Skeletal muscle satellite cell (primary cell): ENCODE data around the gene UBE2G2.

Source experiments
- H3K27me3 ChIP-seq: 2 replicates; pipeline ENCODE4 v1.7.0; 2013; ENCODE audit warnings: low read length; ENCODE audit not compliant: control insufficient read depth, insufficient read depth
- H3K36me3 ChIP-seq: 2 replicates; pipeline ENCODE4 v1.7.0; 2013; ENCODE audit warnings: mild to moderate bottlenecking, control low read depth, low read length; ENCODE audit not compliant: insufficient read depth
- H3K4me1 ChIP-seq: 2 replicates; pipeline ENCODE4 v1.7.0; 2013; ENCODE audit warnings: low read length; ENCODE audit not compliant: control insufficient read depth, insufficient read depth
- H3K4me2 ChIP-seq: 2 replicates; pipeline ENCODE4 v1.7.0; 2013; ENCODE audit warnings: mild to moderate bottlenecking, low read length
- H3K4me3 ChIP-seq: 2 replicates; pipeline ENCODE4 v1.7.0; 2013; ENCODE audit warnings: low read length
- H3K9ac ChIP-seq: 2 replicates; pipeline ENCODE4 v1.7.0; 2013; ENCODE audit warnings: mild to moderate bottlenecking, low read depth, low read length, moderate library complexity
- H3K9me3 ChIP-seq: replicated peaks from 2 replicates; pipeline ENCODE4 v1.7.0; 2013; ENCODE audit warnings: mild to moderate bottlenecking, control low read depth, low read length

The UBE2G2 gene

DNA sequence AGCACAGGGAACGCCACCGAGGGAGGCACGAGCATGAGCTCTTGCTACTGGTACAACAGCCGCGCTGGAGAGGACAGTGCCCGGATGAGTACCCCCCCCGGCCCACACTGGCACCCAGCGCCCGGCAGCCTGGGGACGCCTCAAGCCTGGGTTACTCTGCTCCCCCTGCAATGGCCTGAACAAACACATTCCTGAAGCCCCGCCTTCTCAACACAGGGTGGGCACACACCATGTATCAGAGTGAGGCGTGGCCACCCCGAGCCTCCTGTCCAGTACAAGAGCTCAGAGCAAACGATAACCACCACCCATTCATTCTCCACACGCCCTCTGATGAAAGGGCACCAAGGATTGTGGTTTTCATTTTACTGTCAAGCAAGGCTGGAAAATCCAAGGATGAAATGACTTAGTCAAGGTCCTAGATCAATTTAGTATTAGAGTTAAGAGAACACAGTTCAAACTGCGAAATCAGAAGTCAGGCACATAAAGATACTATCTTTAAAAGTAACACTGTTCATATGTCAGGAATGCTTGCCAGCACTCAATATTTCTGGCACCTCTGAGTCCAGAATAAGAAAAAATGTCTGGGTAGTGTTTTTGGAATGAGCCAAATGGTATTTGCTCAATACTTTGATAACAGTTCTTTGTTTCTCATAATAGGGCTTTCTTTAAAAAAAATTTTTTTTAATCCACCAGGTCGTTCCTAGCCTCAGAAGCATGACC lies 22.0 kb downstream of the UBE2G2 start:
- H3K4me3 ChIP-seq, result no peak overlapping the region
- H3K36me3 ChIP-seq, result peaks cover 31% of the 10 kb centered on the region
- H3K4me2 ChIP-seq, result no peak overlapping the region
- H3K27me3 ChIP-seq, result no peaks in the 10 kb centered on the region
- no peak overlapping the region for H3K9ac ChIP-seq
- H3K4me1 ChIP-seq, result peaks cover 10% of the 10 kb centered on the region
- H3K9me3 ChIP-seq, result no peaks in the 10 kb centered on the region

DNA sequence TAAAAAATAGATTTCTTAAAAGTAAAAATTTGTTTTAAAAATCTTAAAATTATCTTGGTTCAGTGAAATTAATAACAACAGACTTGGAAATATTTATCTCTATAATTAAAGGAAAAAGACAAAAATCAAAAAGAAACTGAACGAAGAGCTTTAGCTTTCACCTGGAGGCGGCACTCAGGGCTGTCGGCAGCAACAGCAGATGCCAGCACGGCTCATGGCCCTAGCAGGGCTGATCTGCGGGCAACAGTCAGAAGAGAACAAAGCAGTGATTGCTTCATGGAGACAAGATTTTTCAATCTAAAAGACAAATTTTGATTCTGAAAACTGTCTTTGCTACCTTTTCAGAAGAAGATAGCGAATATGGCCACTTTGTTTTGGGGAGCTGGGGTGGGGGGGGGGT lies 22.6 kb downstream of the UBE2G2 start:
- H3K36me3 ChIP-seq, result peaks cover 34% of the 10 kb centered on the region
- peaks cover 10% of the 10 kb centered on the region for H3K4me1 ChIP-seq
- H3K9ac ChIP-seq, result no peak overlapping the region
- no peak overlapping the region for H3K4me2 ChIP-seq
- H3K4me3 ChIP-seq, result no peak overlapping the region
- H3K27me3 ChIP-seq, result no peaks in the 10 kb centered on the region
- H3K9me3 ChIP-seq, result no peaks in the 10 kb centered on the region

DNA sequence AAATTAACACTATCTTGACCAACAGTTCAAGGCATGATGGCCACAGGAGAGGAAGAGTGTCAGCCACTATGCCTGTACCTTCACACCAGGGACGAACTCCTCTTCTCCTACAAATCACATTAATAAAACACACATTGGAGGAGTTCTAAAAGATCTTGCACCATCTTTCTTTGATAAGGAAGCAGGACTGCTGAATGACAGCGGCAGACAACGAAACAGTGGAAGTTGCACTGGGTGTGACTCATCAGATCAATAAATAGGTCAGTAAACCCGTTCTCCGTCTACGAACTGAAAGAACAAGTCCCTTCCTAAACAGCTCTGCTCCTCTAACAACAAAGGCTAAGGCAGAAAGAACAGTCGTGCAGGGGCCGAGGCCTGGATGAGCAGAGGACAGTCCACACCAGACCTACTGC lies 23.1 kb downstream of the UBE2G2 start:
- Histone ChIP-seq H3K27me3 (no peaks in the 10 kb centered on the region), H3K4me2 (no peak overlapping the region), H3K9me3 (no peaks in the 10 kb centered on the region), H3K4me1 (peaks cover 10% of the 10 kb centered on the region), H3K9ac (no peak overlapping the region), H3K4me3 (no peak overlapping the region), H3K36me3 (peaks cover 38% of the 10 kb centered on the region)

DNA sequence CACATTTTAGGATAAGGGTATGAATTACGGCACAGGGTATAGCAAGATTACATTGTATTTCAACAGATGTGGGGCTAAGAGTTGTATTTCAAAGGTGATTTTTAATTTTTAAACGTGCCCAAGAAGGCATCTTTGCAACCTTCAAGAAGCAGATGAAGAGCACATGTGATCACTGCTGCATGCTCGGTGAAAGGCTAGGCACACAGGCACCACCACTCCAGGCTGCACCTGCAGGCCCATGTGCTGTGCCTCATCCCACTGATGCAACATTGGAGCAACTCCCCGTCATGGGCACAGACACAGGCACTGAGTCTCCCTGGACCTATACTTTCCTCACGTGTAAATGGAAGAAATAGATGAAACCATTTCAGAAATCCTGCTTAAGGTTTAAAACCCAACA lies 23.5 kb downstream of the UBE2G2 start:
- Histone ChIP-seq H3K4me3 (no peak overlapping the region), H3K4me1 (peaks cover 10% of the 10 kb centered on the region), H3K27me3 (no peaks in the 10 kb centered on the region), H3K4me2 (no peak overlapping the region), H3K9ac (no peak overlapping the region), H3K36me3 (peaks cover 39% of the 10 kb centered on the region), H3K9me3 (no peaks in the 10 kb centered on the region)

DNA sequence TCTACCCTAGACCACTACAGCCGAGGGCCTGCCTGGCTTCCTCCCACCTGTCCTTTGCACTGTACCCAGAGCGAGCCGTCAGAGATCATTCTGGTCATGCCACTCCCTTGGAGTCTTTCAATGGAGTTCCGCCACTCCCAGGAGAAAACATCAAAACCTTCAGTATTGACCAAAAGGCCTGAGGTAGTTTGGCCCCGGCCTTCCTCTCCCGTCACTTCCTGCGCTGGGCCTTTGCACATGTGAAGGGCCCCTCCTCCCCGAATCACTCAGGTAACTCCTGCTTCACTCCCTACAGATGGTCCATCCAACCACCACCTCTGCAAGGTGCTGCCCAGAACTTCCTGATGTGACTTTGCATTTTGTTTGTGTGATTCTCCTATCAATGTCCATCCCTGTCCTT lies 26.6 kb downstream of the UBE2G2 start:
- Histone ChIP-seq H3K36me3 (peaks cover 65% of the 10 kb centered on the region), H3K9ac (no peak overlapping the region), H3K9me3 (no peaks in the 10 kb centered on the region), H3K4me3 (no peak overlapping the region), H3K27me3 (no peaks in the 10 kb centered on the region), H3K4me1 (peaks cover 6% of the 10 kb centered on the region), H3K4me2 (no peak overlapping the region)

DNA sequence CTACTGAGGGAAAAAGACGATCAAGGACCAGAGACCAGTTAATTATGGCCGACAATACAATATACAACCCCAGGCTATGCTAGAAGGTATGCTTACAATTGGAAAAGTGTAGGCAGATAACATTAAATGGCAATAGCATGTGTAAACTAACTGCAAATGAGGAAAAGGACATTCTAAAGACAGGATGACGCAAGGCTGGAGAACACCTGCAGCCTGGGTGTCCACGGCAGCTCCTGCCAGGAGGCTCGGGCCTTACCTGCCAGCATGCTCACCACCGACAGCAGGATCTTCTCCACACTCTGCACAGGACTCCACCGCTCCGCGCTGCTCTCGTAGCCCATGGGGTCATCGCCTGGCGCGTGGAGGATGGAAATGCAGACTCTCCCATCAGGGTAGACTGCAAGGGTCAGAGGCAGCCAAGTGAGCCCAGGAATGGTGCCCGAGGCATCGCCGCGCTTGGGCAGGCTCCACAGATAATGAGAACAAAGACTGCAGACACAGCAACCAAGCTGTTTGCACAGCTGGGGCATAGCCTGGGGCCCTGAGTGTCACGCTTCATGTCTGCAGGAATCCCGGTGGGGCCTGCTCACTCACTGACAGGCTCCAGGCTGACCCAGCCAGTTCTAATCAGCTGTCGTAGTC lies 28.2 kb downstream of the UBE2G2 start:
- H3K4me3 ChIP-seq, result no peak overlapping the region
- H3K4me1 ChIP-seq, result no peaks in the 10 kb centered on the region
- peaks cover 73% of the 10 kb centered on the region for H3K36me3 ChIP-seq
- H3K27me3 ChIP-seq, result no peaks in the 10 kb centered on the region
- no peaks in the 10 kb centered on the region for H3K9me3 ChIP-seq
- H3K4me2 ChIP-seq, result no peak overlapping the region
- H3K9ac ChIP-seq, result no peak overlapping the region

DNA sequence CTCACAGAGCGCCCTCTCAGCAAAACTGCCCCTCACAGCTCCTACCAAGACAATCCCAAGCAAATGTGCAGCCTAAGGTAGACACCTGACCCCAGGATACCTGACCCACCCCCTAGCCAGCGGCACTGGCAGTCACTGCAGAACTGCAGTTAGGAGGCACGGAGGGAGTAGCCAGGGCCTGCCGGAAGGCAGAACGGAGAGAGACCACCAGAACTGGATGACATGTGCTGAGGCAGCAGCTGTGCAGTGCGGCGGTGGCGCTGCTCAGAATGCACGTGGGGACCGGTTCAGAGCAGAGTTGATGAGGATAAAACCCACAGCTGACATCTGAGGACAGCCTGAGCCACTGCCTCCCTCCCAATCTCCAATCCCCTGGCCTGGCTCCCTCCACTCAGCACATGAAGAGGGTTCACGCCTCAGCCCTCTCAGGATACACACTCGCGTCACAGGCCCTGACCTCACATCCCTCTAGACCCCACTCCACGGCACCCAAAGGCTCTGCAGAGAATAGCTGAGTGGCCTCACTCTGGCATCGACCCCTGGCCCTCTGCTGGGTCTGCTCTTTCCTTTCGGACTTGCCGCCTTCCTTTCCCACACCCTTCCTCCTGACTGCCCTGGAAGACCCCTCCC lies 29.6 kb downstream of the UBE2G2 start:
- Histone ChIP-seq H3K4me1 (no peaks in the 10 kb centered on the region), H3K9ac (no peak overlapping the region), H3K36me3 (peaks cover 68% of the 10 kb centered on the region), H3K27me3 (no peaks in the 10 kb centered on the region), H3K4me2 (no peak overlapping the region), H3K4me3 (no peak overlapping the region), H3K9me3 (no peaks in the 10 kb centered on the region)

DNA sequence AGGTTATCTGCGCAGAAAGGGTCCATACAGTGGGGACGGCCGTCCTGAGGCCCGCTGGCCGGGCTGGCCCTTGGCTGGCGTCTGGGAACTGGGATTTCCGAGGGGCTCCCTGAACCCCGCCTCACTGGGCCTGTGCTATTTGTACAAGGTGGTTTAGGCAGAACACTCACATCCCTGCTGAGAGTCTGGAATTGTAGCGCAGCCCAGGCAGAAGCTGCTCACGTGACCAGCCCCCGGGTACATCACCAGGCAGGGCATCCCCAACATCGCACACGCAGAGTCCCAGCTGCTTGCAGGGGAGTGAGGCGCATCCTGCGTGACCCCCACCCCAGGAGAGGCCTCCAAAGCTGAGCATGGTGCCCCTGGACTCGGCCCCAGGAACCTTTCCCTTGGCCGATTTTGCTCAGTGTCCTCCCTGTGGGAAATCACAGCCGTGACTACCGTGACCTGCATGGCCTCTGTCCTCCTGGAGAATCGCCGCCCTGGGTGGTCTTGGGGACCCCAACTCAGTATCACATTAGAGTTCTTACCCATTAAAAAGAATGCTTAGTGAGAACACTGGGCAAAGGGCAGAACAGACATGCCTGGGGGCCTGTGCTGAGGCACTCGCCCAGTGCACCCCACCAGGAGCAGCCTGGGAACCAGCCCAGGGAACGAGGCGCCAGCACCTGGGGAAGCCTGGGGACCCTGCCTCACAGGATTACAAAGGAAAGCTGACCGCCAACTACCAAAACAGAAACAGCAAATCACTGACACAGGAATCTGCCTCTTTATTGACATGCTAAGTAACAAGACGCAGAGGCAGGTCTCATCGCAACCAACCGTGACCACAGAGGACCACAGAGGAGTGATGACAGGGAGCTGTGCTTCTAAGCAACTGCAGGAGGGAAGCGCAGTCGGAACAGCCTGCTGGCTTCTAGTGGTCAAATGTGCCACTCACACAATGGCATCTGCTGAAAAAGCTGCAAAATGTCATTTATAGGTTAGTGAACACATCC lies 33.5 kb downstream of the UBE2G2 start:
- Histone ChIP-seq H3K4me2 (no peak overlapping the region), H3K4me1 (peaks cover 6% of the 10 kb centered on the region), H3K9ac (no peak overlapping the region), H3K9me3 (no peaks in the 10 kb centered on the region), H3K36me3 (peaks cover 36% of the 10 kb centered on the region), H3K27me3 (no peaks in the 10 kb centered on the region), H3K4me3 (no peak overlapping the region)

DNA sequence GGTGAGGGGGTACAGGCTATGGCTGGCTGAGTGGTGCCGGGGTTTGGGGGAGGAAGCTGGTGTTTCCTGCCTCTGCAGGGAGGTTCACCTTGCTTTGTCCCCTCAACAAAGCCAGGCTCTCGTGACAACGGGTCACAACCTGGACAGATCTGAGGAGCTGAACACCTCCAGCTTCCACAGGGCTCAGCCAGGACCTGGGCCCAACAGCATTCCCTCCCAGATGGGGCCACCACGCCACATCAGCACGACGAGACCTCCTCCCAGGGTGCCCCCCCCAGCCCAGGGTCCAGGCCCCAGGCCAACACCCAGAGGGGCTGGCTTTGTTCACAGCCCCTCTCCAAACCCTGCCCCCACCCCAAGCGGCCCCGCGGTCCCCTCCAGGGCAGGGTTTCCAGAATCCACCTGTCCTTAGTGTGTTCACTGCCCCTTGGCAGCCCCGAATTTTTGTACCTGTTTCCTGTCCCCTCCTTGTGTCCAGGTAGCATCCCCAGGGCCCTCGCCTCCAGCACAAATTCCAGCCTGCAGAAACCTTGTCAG lies 34.7 kb downstream of the UBE2G2 start:
- H3K4me1 ChIP-seq, result peaks cover 6% of the 10 kb centered on the region
- no peaks in the 10 kb centered on the region for H3K27me3 ChIP-seq

DNA sequence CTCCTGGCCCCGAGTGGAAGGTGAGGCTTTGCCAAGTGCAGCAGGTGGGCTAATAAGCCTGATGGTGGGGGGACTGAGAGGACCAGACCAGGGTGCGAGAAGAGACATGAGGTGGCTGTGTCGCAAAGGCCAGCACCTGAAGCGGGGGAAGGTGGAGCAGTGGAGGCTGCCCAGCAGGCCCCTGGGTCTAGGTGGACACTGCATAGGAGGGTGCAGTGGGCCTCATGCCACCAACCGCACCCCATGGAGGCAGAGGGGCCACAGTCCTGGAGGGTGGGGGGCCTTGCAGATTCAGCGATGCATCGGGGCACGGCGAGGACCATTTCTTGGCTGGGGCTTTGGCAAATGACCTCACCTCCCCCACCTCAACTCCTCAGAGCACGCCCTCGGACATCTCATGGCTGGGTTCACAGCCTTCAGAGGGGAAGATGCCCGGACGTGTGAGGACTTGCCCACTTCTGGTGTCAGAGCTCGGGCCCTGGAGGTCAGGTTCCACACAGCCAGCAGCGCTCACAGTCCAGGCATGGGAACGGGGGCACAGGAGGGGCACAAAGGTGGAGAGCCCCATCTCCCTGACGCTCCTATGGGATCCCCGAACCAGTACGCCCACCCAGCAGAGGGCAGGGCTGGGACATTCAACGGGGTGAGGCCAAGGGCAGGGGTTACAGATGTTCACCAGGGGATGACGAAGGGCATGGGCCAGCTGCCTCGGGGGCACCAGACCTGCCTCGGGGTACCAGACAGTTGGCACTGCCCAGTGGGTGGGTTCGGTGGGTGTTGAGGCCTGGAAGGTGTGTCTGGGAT lies 35.4 kb downstream of the UBE2G2 start:
- H3K9ac ChIP-seq, result no peak overlapping the region

More for the DNA sequence above, 34.7 kb downstream of the UBE2G2 start:
- Histone ChIP-seq H3K9ac (no peak overlapping the region), H3K4me3 (no peak overlapping the region), H3K4me2 (no peak overlapping the region), H3K36me3 (peaks cover 25% of the 10 kb centered on the region), H3K9me3 (no peaks in the 10 kb centered on the region)

More for the DNA sequence above, 35.4 kb downstream of the UBE2G2 start:
- H3K4me2 ChIP-seq, result no peak overlapping the region
- H3K36me3 ChIP-seq, result peaks cover 19% of the 10 kb centered on the region
- H3K9me3 ChIP-seq, result no peaks in the 10 kb centered on the region
- H3K4me1 ChIP-seq, result peaks cover 6% of the 10 kb centered on the region
- H3K27me3 ChIP-seq, result no peaks in the 10 kb centered on the region
- H3K4me3 ChIP-seq, result no peak overlapping the region
